C4-2B (cell line): Measurements from ENCODE around the gene NIPA2.

Experiments
- H3K27ac ChIP-seq: fragments of 450-650 bp; 2 replicates; pipeline ENCODE4 v1.5.1; 2017
- ZFX ChIP-seq: fragments of 450-650 bp; IDR thresholded peaks from 2 replicates; pipeline ENCODE4 v1.6.1; 2017
- TF ChIP-seq, protein P1 (sequence below): fragments of 450-650 bp; conservative IDR thresholded peaks from 2 replicates; pipeline ENCODE4 v1.5.1; 2017; ENCODE audit warnings: mild to moderate bottlenecking

NIPA2 gene

DNA sequence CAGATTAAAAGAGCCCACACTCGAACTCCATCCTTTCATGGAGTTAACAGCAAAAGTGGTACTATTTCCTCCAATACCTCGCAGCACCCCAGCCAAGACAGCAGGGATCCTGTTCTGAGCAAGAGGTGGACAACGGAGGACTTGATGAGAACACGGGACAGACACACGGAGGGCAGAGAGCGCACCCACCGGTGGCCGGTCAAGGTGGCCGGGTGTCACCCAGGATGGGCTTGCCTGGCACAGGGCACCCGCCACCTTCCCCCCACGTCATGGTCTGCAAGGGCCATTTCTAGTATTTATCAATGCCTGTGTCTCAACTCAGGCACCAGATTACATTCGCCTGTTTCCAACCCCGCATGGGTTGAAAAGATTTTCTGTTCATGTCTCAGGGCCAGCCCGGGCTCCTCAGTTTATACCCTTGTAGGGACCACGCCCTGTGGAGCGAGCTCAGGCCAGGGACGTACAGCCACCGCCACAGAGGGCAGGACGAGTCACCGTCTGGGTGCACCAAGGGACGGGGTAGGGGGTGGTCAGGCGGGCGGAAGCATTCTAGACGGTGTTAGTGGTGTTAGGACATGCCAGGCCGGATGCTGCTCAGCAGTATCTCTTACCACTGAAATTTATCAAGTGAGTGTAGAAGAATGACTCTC lies 77.5 kb downstream of the NIPA2 start:
- TF ChIP-seq, protein P1, sequence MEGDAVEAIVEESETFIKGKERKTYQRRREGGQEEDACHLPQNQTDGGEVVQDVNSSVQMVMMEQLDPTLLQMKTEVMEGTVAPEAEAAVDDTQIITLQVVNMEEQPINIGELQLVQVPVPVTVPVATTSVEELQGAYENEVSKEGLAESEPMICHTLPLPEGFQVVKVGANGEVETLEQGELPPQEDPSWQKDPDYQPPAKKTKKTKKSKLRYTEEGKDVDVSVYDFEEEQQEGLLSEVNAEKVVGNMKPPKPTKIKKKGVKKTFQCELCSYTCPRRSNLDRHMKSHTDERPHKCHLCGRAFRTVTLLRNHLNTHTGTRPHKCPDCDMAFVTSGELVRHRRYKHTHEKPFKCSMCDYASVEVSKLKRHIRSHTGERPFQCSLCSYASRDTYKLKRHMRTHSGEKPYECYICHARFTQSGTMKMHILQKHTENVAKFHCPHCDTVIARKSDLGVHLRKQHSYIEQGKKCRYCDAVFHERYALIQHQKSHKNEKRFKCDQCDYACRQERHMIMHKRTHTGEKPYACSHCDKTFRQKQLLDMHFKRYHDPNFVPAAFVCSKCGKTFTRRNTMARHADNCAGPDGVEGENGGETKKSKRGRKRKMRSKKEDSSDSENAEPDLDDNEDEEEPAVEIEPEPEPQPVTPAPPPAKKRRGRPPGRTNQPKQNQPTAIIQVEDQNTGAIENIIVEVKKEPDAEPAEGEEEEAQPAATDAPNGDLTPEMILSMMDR = no peak
- no peak for TF ChIP-seq ZFX
- no peak overlapping the region for H3K27ac ChIP-seq

DNA sequence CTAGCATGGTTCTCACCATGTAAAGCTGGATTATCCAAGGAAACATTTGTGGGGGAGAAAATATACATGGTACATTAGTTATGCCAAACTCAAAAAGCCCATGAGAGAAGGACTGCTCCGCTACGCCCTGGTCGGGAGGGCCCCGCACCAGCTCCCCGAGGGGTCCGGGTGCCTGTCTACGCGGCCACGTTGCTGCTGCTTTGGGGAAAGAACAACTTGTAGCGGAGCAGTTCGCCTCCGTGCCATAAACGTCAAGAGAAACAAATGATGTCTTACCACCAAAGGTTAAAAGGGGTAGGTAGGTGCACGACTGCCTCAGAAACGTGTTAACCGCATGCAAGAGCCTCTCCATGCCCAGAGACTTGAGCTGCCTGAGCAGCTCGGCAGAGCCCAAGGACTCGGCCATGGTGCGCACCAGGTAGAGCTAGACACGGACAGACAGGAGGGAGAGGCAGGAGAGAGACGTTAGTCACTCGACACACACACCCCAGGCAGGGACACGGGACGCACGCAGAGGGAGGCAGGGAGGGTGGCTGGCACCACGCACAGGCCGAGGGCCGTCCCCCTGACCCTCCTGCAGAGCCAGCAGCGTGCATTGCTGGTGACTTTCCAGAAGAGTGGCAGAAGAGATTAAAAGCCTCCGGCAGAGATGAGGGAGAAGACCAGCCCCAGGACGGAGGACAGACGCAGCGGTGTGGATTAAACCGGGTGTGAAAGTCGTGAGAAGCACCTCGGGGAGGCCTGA lies 78.3 kb downstream of the NIPA2 start:
- no peak overlapping the region for H3K27ac ChIP-seq
- TF ChIP-seq, protein P1 = no peak
- TF ChIP-seq ZFX = no peak

DNA sequence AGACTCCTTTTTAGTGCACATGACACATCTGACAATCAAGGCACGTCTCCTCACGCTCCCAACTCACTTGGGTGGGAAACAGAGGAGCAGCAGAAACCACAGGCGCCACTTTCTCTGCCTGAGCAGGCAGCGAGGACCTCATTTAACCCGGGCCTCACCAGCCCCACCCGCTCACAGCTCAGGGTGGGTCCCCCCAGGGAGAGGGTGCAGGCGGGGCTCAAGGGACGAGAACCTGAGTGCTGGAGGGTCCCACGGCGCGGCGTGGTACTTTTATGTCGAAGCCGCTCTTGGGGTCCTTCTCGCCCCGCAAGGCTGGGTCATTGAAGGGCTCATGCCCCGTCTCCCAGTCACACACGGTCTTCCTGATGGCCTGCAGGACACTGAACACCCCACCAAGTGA lies 79.1 kb downstream of the NIPA2 start:
- H3K27ac ChIP-seq = no peak overlapping the region
- TF ChIP-seq, protein P1 = no peak
- no peak for TF ChIP-seq ZFX
